HEK293 (cell line): Measurements from ENCODE around the gene DNMBP.
"Not testable (repeated sequence)": the region's sequence is repeated elsewhere in the genome, so short reads cannot be mapped to it uniquely, and the experiment has no call there.

Source experiments
- CTCF ChIA-PET: fragments of 350-600 bp; formaldehyde crosslinking; extraction: SDS; loops from one replicate; lab custom pipeline; 2021; ENCODE audit warnings: antibody characterized with exemption; lab: Yijun Ruan, JAX
- POLR2A ChIA-PET: fragments of 300-600 bp; formaldehyde crosslinking; extraction: SDS; loops from one replicate; lab custom pipeline; 2020; ENCODE audit warnings: antibody characterized with exemption, inconsistent platforms; lab: Yijun Ruan, JAX
- H3K27ac ChIP-seq: fragments of 200-500 bp; sonication (Bioruptor generic); 2 replicates; pipeline ENCODE4 v1.5.1; 2014; ENCODE audit warnings: low read depth, low read length, control low read depth, inconsistent platforms; ENCODE audit errors: extremely low read depth
- H3K36me3 ChIP-seq, 2 experiments: fragments of 200-500 bp in 1 of 2; sonication (Bioruptor generic) in 1 of 2; 1 replicate in 1 of 2; 2 replicates in 1 of 2; pipeline ENCODE4 v1.5.1; 2014 to 2017; ENCODE audit warnings: inconsistent platforms in 2 of 2, low read length in 2 of 2; ENCODE audit not compliant: control insufficient read depth in 2 of 2, insufficient read depth in 1 of 2
- H3K4me1 ChIP-seq: fragments of 200-500 bp; sonication (Bioruptor generic); 2 replicates; pipeline ENCODE4 v1.5.1; 2014; ENCODE audit warnings: mild to moderate bottlenecking, low read length, inconsistent platforms; ENCODE audit not compliant: control insufficient read depth, insufficient read depth
- H3K4me3 ChIP-seq: 2 replicates; pipeline ENCODE4 v1.5.1; 2011; ENCODE audit warnings: low read depth, mild to moderate bottlenecking, control low read depth, low read length, moderate library complexity
- H3K9me3 ChIP-seq: fragments of 200-500 bp; sonication (Bioruptor generic); 2 replicates; pipeline ENCODE4 v1.5.1; 2014; ENCODE audit warnings: low read depth, low read length, inconsistent platforms; ENCODE audit not compliant: control insufficient read depth, insufficient read depth
- ELK4 ChIP-seq: IDR thresholded peaks from 2 replicates; pipeline ENCODE4 v1.6.1; 2011; ENCODE audit warnings: mild to moderate bottlenecking, low read depth, low read length, borderline replicate concordance
- KLF1 ChIP-seq: fragments of 450-650 bp; formaldehyde crosslinking; IDR thresholded peaks from 2 replicates; pipeline ENCODE4 v1.5.1; 2016; ENCODE audit warnings: missing biosample characterization, missing genetic modification characterization
- KLF10 ChIP-seq: fragments of 450-650 bp; IDR thresholded peaks from 2 replicates; pipeline ENCODE4 v1.5.1; 2018; ENCODE audit warnings: missing biosample characterization, mild to moderate bottlenecking, missing genetic modification characterization
- OSR2 ChIP-seq: fragments of 450-650 bp; formaldehyde crosslinking; IDR thresholded peaks from 2 replicates; pipeline ENCODE4 v1.5.1; 2016; ENCODE audit warnings: missing biosample characterization, missing genetic modification characterization
- ZBTB1 ChIP-seq: fragments of 450-650 bp; formaldehyde crosslinking; IDR thresholded peaks from 2 replicates; pipeline ENCODE4 v1.5.1; 2016; ENCODE audit warnings: missing biosample characterization, missing genetic modification characterization
- ZNF10 ChIP-seq: fragments of 450-650 bp; formaldehyde crosslinking; IDR thresholded peaks from 2 replicates; pipeline ENCODE4 v1.5.1; 2017; ENCODE audit warnings: missing biosample characterization, missing genetic modification characterization
- ZNF114 ChIP-seq: fragments of 450-650 bp; formaldehyde crosslinking; IDR thresholded peaks from 2 replicates; pipeline ENCODE4 v1.5.0; 2017; ENCODE audit warnings: missing biosample characterization, missing genetic modification characterization
- ZNF138 ChIP-seq: fragments of 450-650 bp; formaldehyde crosslinking; IDR thresholded peaks from 2 replicates; pipeline ENCODE4 v1.5.1; 2016; ENCODE audit warnings: missing biosample characterization, missing genetic modification characterization, borderline replicate concordance
- ZNF211 ChIP-seq: fragments of 450-650 bp; formaldehyde crosslinking; IDR thresholded peaks from 2 replicates; pipeline ENCODE4 v1.5.1; 2016; ENCODE audit warnings: low read depth, missing biosample characterization, missing genetic modification characterization
- ZNF280D ChIP-seq: fragments of 450-650 bp; formaldehyde crosslinking; IDR thresholded peaks from 2 replicates; pipeline ENCODE4 v1.5.1; 2016; ENCODE audit warnings: missing biosample characterization, missing genetic modification characterization
- ZNF555 ChIP-seq: fragments of 450-650 bp; formaldehyde crosslinking; conservative IDR thresholded peaks from 2 replicates; pipeline ENCODE4 v1.5.1; 2017; ENCODE audit warnings: missing biosample characterization, mild to moderate bottlenecking, missing genetic modification characterization, inconsistent platforms
- ZNF558 ChIP-seq: fragments of 450-650 bp; formaldehyde crosslinking; IDR thresholded peaks from 2 replicates; pipeline ENCODE4 v1.5.1; 2016; ENCODE audit warnings: missing biosample characterization, missing genetic modification characterization
- ZNF560 ChIP-seq: fragments of 450-650 bp; formaldehyde crosslinking; IDR thresholded peaks from 2 replicates; pipeline ENCODE4 v1.5.1; 2017; ENCODE audit warnings: missing biosample characterization, missing genetic modification characterization, borderline replicate concordance
- ZNF660 ChIP-seq: fragments of 450-650 bp; IDR thresholded peaks from 2 replicates; pipeline ENCODE4 v1.5.1; 2018; ENCODE audit warnings: missing biosample characterization, mild to moderate bottlenecking, missing genetic modification characterization
- ZNF664 ChIP-seq: fragments of 450-650 bp; formaldehyde crosslinking; IDR thresholded peaks from 2 replicates; pipeline ENCODE4 v1.5.1; 2016; ENCODE audit warnings: missing biosample characterization, missing genetic modification characterization
- ZNF677 ChIP-seq: fragments of 450-650 bp; IDR thresholded peaks from 2 replicates; pipeline ENCODE4 v1.5.0; 2018; ENCODE audit warnings: missing biosample characterization, mild to moderate bottlenecking, missing genetic modification characterization, moderate library complexity
- ZNF776 ChIP-seq: fragments of 450-650 bp; formaldehyde crosslinking; IDR thresholded peaks from 2 replicates; pipeline ENCODE4 v1.5.0; 2017; ENCODE audit warnings: missing biosample characterization, missing genetic modification characterization, borderline replicate concordance
- ZNF777 ChIP-seq: fragments of 450-650 bp; formaldehyde crosslinking; IDR thresholded peaks from 2 replicates; pipeline ENCODE4 v1.5.1; 2017; ENCODE audit warnings: missing biosample characterization, missing genetic modification characterization, borderline replicate concordance
- ZNF792 ChIP-seq: fragments of 450-650 bp; formaldehyde crosslinking; IDR thresholded peaks from 2 replicates; pipeline ENCODE4 v1.5.1; 2016; ENCODE audit warnings: missing biosample characterization, missing genetic modification characterization

Gene DNMBP

GRCh38 chr10:99895867-99896266 is 113.9 kb downstream of the DNMBP start (continued):
- no peak for TF ChIP-seq ZNF114
- TF ChIP-seq ZNF211, result no peak
- no peak for TF ChIP-seq ZNF776 (tag by site-specific recombination)
- no peak for TF ChIP-seq KLF10 (tag by site-specific recombination)

- H3K4me1 ChIP-seq, H3K4me3 ChIP-seq, H3K9me3 ChIP-seq, POLR2A ChIA-PET, H3K27ac ChIP-seq, CTCF ChIA-PET: not testable (repeated sequence)
- peaks cover 43 to 64% of the 10 kb centered on the region in 2 experiments for H3K36me3 ChIP-seq
Measured at GRCh38 chr10:99895066-99895465, 114.7 kb downstream of the DNMBP start.

- ChIA-PET POLR2A (no interaction called here), CTCF (no interaction called here)
- peaks cover 43 to 64% of the 10 kb centered on the region in 2 experiments for H3K36me3 ChIP-seq
Measured at GRCh38 chr10:99894613-99895012, 115.1 kb downstream of the DNMBP start.

GRCh38 chr10:99888622-99889021 is 121.1 kb downstream of the DNMBP start:
- peaks cover 19 to 54% of the 10 kb centered on the region in 2 experiments; a peak in 2 of 3 replicates for H3K36me3 ChIP-seq

More at GRCh38 chr10:99894613-99895012, 115.1 kb downstream of the DNMBP start:
- no peaks in the 10 kb centered on the region for H3K9me3 ChIP-seq
- TF ChIP-seq ZNF777 (tag by site-specific recombination), result no peak
- no peak for TF ChIP-seq ZNF660 (tag by site-specific recombination)
- peak; percentile 92 for TF ChIP-seq ZNF664
- no peak for TF ChIP-seq ZNF558 (tag by site-specific recombination)
- TF ChIP-seq ELK4, result no peak
- H3K4me1 ChIP-seq, result no peaks in the 10 kb centered on the region
- H3K4me3 ChIP-seq, result no peak overlapping the region
- no peak overlapping the region for H3K27ac ChIP-seq

More at GRCh38 chr10:99888622-99889021, 121.1 kb downstream of the DNMBP start:
- TF ChIP-seq ZNF138 (no peak), ZNF280D (tag by site-specific recombination) (no peak), ZBTB1 (no peak), ZNF10 (tag by site-specific recombination) (no peak), ZNF560 (tag by site-specific recombination) (no peak), OSR2 (tag by site-specific recombination) (no peak), ZNF555 (no peak), KLF1 (tag by site-specific recombination) (no peak), ZNF792 (tag by site-specific recombination) (no peak), ZNF677 (tag by site-specific recombination) (no peak)
- ChIA-PET CTCF (interaction anchor here (0.8 kb wide), 1 partner anchor 221 kb away, joined by 3 read pairs; no protein-coding TSS in a partner anchor), POLR2A (no interaction called here)
- Histone ChIP-seq H3K4me1 (no peaks in the 10 kb centered on the region), H3K9me3 (no peaks in the 10 kb centered on the region), H3K4me3 (no peak overlapping the region), H3K27ac (no peak overlapping the region)
